SU-DHL-6 (cell line): Measurements from ENCODE around the gene NSD1.

ENCODE experiments used
- CTCF ChIP-seq: fragments of 200-600 bp; sonication (generic); IDR thresholded peaks from one replicate; pipeline ENCODE4 v1.5.1; 2017; ENCODE audit warnings: antibody characterized with exemption, mild to moderate bottlenecking, low read length, moderate library complexity; ENCODE audit not compliant: insufficient read depth, poor library complexity, severe bottlenecking
- EZH2phosphoT487 ChIP-seq: fragments of 200-600 bp; sonication (generic), shearing (Covaris generic); conservative IDR thresholded peaks from 2 replicates; pipeline ENCODE4 v1.6.1; 2018; ENCODE audit warnings: mild to moderate bottlenecking, antibody characterized with exemption, low read length, moderate library complexity, mixed read lengths

DNA sequence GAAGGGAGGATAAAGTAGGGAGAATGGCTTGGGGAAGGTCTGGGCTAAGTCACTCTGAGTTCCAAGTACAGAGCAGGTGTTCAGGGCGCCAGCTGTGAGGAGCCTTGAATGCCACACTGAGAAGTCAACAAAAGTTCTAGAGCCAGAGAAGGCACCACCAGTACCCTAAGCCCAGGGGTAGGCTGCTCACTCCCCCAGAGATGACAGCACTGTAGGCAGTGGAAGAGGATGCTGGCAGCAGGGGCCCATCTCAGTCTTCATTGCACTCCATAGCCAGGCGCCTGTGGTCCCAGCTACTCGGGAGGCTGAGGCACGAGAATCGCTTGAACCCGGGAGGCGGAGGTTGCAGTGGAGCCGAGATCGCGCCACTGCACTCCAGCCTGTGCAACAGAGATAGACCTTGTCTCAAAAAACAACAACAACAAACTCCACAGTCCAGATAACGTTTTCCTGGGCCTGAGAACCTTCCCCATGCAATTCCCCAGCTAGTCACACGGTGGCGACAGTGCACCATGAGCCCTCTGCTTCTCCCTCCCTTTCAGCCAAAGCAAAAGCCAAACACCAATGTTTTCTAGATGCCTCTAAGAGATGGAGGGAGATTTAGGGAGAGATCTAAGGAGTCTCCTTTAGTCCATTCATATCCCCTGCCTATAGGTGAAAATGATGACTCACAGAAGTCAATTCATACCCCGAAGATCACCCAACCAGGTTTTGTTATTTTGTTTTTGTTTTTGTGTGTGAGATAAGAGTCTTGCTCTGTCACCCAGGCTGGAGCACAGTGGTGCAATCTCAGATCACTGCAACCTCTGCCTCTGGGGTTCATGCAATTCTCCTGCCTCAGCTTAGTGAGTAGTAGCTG lies 19.8 kb upstream of the NSD1 start:
- peak; percentile 97 for TF ChIP-seq CTCF
- TF ChIP-seq EZH2phosphoT487: no peak
